Breast epithelium (tissue), 3 donors: Measurements from ENCODE around the gene LEMD1.

Experiments
- POLR2A ChIP-seq: fragments of 450-650 bp; IDR thresholded peaks from one replicate; pipeline ENCODE4 v1.6.1; 2016; ENCODE audit warnings: antibody characterized with exemption, mild to moderate bottlenecking, moderate library complexity
- POLR2AphosphoS5 ChIP-seq, 3 donors: sonication (generic); formaldehyde crosslinking; IDR thresholded peaks; one replicate each; pipeline ENCODE4 v1.6.1; 2017; ENCODE audit warnings: antibody characterized with exemption in 3 of 3
- TF ChIP-seq, protein P1 (sequence below), 3 donors: fragments of 450-650 bp; IDR thresholded peaks; one replicate each; pipeline ENCODE4 v1.5.1; 2016 to 2017; ENCODE audit warnings: antibody characterized with exemption in 3 of 3, mild to moderate bottlenecking in 3 of 3, moderate library complexity in 3 of 3

- TF ChIP-seq, protein P1, sequence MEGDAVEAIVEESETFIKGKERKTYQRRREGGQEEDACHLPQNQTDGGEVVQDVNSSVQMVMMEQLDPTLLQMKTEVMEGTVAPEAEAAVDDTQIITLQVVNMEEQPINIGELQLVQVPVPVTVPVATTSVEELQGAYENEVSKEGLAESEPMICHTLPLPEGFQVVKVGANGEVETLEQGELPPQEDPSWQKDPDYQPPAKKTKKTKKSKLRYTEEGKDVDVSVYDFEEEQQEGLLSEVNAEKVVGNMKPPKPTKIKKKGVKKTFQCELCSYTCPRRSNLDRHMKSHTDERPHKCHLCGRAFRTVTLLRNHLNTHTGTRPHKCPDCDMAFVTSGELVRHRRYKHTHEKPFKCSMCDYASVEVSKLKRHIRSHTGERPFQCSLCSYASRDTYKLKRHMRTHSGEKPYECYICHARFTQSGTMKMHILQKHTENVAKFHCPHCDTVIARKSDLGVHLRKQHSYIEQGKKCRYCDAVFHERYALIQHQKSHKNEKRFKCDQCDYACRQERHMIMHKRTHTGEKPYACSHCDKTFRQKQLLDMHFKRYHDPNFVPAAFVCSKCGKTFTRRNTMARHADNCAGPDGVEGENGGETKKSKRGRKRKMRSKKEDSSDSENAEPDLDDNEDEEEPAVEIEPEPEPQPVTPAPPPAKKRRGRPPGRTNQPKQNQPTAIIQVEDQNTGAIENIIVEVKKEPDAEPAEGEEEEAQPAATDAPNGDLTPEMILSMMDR (IDR thresholded peaks at IDR 0.05) = no peak
- no peak for TF ChIP-seq POLR2A
- TF ChIP-seq POLR2AphosphoS5 (IDR thresholded peaks at IDR 0.05) = no peak
Measured at GRCh38 chr1:205445646-205445935, 23.7 kb upstream of the LEMD1 start.
